Keratinocyte (primary cell): ENCODE measurements around the gene NDUFB6.

ENCODE experiments used
- EZH2 ChIP-seq: IDR thresholded peaks from one replicate; pipeline ENCODE4 v1.6.1; 2012; ENCODE audit warnings: inconsistent platforms, mild to moderate bottlenecking, low read length, moderate library complexity
- TF ChIP-seq, protein P1 (sequence below), 3 experiments: IDR thresholded peaks in 1 of 3; conservative IDR thresholded peaks in 1 of 3; optimal IDR thresholded peaks in 1 of 3; 2 replicates in 2 of 3; 3 replicates in 1 of 3; pipeline versions ENCODE3 to v1.5.1; 2011; ENCODE audit warnings: low read length in 3 of 3, mild to moderate bottlenecking in 3 of 3, moderate library complexity in 2 of 3, control low read depth in 1 of 3, inconsistent platforms in 1 of 3; ENCODE audit not compliant: insufficient read depth in 2 of 3; ENCODE audit errors: extremely low read depth in 1 of 3

DNA sequence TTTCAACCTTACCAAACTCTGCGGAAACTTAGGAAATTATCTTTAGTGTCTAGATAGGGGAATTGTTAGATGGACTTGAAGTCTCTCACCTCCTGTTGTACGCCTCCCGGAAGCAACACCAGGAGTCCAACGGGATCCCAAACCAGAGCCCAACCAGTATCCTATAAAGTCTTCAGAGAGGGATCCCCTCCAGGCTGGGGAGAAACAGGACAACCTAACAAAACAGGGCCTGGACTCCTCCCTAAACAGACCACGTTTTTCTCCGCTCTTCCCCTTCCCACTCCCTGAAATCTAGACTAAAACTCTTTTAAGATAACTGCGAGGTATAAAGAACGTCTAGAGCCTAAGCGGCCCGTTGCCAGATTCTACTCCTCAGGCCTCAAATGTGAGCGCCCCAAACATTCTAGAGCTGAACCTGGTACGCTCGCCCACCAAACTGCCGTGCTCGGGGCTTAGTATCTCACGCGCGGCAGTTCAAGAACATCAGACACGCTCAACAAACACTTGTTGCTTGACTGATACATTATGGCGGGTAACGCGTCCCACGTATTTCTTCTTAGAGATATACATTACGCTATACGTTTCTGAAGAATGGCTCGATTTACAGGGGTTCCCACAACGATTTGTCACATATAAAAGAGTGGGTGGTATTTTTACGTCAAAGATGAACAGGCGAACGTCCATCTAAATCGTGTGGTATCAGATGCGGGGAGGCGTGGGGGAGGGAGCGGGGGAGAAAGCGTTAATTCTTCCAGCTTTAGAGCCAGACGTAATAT is 21.5 kb downstream of the NDUFB6 start:
- TF ChIP-seq, protein P1, sequence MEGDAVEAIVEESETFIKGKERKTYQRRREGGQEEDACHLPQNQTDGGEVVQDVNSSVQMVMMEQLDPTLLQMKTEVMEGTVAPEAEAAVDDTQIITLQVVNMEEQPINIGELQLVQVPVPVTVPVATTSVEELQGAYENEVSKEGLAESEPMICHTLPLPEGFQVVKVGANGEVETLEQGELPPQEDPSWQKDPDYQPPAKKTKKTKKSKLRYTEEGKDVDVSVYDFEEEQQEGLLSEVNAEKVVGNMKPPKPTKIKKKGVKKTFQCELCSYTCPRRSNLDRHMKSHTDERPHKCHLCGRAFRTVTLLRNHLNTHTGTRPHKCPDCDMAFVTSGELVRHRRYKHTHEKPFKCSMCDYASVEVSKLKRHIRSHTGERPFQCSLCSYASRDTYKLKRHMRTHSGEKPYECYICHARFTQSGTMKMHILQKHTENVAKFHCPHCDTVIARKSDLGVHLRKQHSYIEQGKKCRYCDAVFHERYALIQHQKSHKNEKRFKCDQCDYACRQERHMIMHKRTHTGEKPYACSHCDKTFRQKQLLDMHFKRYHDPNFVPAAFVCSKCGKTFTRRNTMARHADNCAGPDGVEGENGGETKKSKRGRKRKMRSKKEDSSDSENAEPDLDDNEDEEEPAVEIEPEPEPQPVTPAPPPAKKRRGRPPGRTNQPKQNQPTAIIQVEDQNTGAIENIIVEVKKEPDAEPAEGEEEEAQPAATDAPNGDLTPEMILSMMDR (optimal IDR thresholded peaks at IDR 0.05 in 1 of 3, IDR thresholded peaks at IDR 0.05 in 1 of 3, conservative IDR thresholded peaks at IDR 0.05 in 1 of 3; ENCODE audit: extremely low read depth in 1 of 3, insufficient read depth in 2 of 3, low read length in 3 of 3) = no peak
- no peak for TF ChIP-seq EZH2
